Osteocyte (in vitro differentiated cells): ENCODE data around the gene PGC. TPM values are rescaled to one million over a fixed set of nuclear protein-coding genes. Genes with fewer than 3 reads are reported as not detected.

Experiments
- DNase-seq: peaks from one replicate; pipeline ENCODE4 v3.0.0; 2021; ENCODE audit warnings: mixed read lengths; ENCODE audit not compliant: unreplicated experiment; ENCODE audit errors: extremely low spot score
- H3K27ac Mint-ChIP-seq: one replicate; pipeline ENCODE4 v1.8.0; 2021; ENCODE audit warnings: mild to moderate bottlenecking, mixed read lengths; ENCODE audit not compliant: unreplicated experiment
- H3K27me3 Mint-ChIP-seq: one replicate; pipeline ENCODE4 v1.8.0; 2021; ENCODE audit warnings: mixed read lengths; ENCODE audit not compliant: unreplicated experiment
- H3K36me3 Mint-ChIP-seq: one replicate; pipeline ENCODE4 v1.8.0; 2021; ENCODE audit warnings: mixed read lengths; ENCODE audit not compliant: unreplicated experiment
- H3K4me1 Mint-ChIP-seq: one replicate; pipeline ENCODE4 v1.8.0; 2021; ENCODE audit warnings: mixed read lengths; ENCODE audit not compliant: unreplicated experiment
- H3K4me3 Mint-ChIP-seq: one replicate; pipeline ENCODE4 v1.8.0; 2021; ENCODE audit warnings: mild to moderate bottlenecking, moderate library complexity, mixed read lengths; ENCODE audit not compliant: unreplicated experiment
- H3K9me3 Mint-ChIP-seq: one replicate; pipeline ENCODE4 v1.8.0; 2021; ENCODE audit warnings: mixed read lengths; ENCODE audit not compliant: unreplicated experiment
- CTCF ChIP-seq: fragments of 200-600 bp; sonication (generic); IDR thresholded peaks from 2 replicates; pipeline ENCODE4 v1.5.0; 2021; ENCODE audit warnings: antibody characterized with exemption, mild to moderate bottlenecking, moderate library complexity
- total RNA-seq: library from RNA; stranded (reverse); gene quantifications from 2 replicates; pipeline ENCODE4 v1.2.1, GENCODE V29; 2021

The PGC gene
- total RNA-seq, 1 donor from 2014 or later: not detected

- Mint-ChIP-seq H3K27ac (peak within 1 kb of the TSS; percentile 78), H3K4me1 (peaks cover 23% of the 10 kb centered on the region), H3K9me3 (no peaks in the 10 kb centered on the region), H3K36me3 (peaks cover 2% of the 10 kb centered on the region), H3K27me3 (no peaks in the 10 kb centered on the region), H3K4me3 (peak within 1 kb of the TSS; percentile 89)
- TF ChIP-seq CTCF: peak; percentile 92
- DNase-seq: peak; percentile 99
Observed at GRCh38 chr6:41779788-41780550, 32.8 kb upstream of the PGC start, which contains the start of gene FRS3. FRS3 (minus strand) TSS chr6:41779900; CDS start chr6:41776987, 2,913 bp downstream.

GRCh38 chr6:41779336-41779735 lies 32.1 kb upstream of the PGC start:
- H3K4me1 Mint-ChIP-seq: peaks cover 23% of the 10 kb centered on the region
- H3K27ac Mint-ChIP-seq: peak overlapping the region; percentile 65
- no peaks in the 10 kb centered on the region for H3K9me3 Mint-ChIP-seq
- no peak for TF ChIP-seq CTCF
- no peak for DNase-seq
- peak overlapping the region; percentile 87 for H3K4me3 Mint-ChIP-seq
- no peaks in the 10 kb centered on the region for H3K27me3 Mint-ChIP-seq
- H3K36me3 Mint-ChIP-seq: peaks cover 2% of the 10 kb centered on the region

GRCh38 chr6:41778895-41779294 lies 31.7 kb upstream of the PGC start:
- no peak for TF ChIP-seq CTCF
- H3K4me1 Mint-ChIP-seq: peaks cover 23% of the 10 kb centered on the region
- peaks cover 2% of the 10 kb centered on the region for H3K36me3 Mint-ChIP-seq
- no peaks in the 10 kb centered on the region for H3K27me3 Mint-ChIP-seq
- no peaks in the 10 kb centered on the region for H3K9me3 Mint-ChIP-seq
- no peak for DNase-seq
- peak overlapping the region; percentile 65 for H3K27ac Mint-ChIP-seq
- peak overlapping the region; percentile 87 for H3K4me3 Mint-ChIP-seq

- H3K9me3 Mint-ChIP-seq: no peaks in the 10 kb centered on the region
- TF ChIP-seq CTCF: no peak
- peaks cover 2% of the 10 kb centered on the region for H3K36me3 Mint-ChIP-seq
- peak overlapping the region; percentile 14 for H3K4me3 Mint-ChIP-seq
- H3K4me1 Mint-ChIP-seq: peaks cover 23% of the 10 kb centered on the region
- no peak overlapping the region for H3K27ac Mint-ChIP-seq
- DNase-seq: no peak
- no peaks in the 10 kb centered on the region for H3K27me3 Mint-ChIP-seq
Observed at GRCh38 chr6:41777551-41778285, 30.5 kb upstream of the PGC start.

GRCh38 chr6:41775293-41775882 lies 28.2 kb upstream of the PGC start:
- peaks cover 12% of the 10 kb centered on the region for H3K4me1 Mint-ChIP-seq
- H3K27me3 Mint-ChIP-seq: no peaks in the 10 kb centered on the region
- DNase-seq: no peak
- no peak overlapping the region for H3K27ac Mint-ChIP-seq
- H3K36me3 Mint-ChIP-seq: peaks cover 9% of the 10 kb centered on the region
- no peak overlapping the region for H3K4me3 Mint-ChIP-seq
- no peaks in the 10 kb centered on the region for H3K9me3 Mint-ChIP-seq
- no peak for TF ChIP-seq CTCF
